Stimulated activated CD4-positive, alpha-beta T cell treated with anti-CD3 and anti-CD28 coated beads, TNF-alpha, amount 100 ng/mL, for 48 hours (primary cell): Measurements from ENCODE around the gene SSC5D.
A peak's percentile ranks its signal among the peaks of the same experiment; 100 is the strongest.
"Not testable (repeated sequence)": the region's sequence is repeated elsewhere in the genome, so short reads cannot be mapped to it uniquely, and the experiment has no call there.

Source experiments
- DNase-seq, 3 donors: peaks; one replicate each; pipeline ENCODE4 v3.0.0-alpha.2; 2020; ENCODE audit warnings: low read depth in 3 of 3

Gene SSC5D

GRCh38 chr19:55487924-55488687 lies at the start of gene SSC5D:
TSS of gene SSC5D (plus strand) at chr19:55488436. CDS start at chr19:55488590, 154 bp downstream.
- no peak for DNase-seq

GRCh38 chr19:55439052-55439451 lies 49.2 kb upstream of the SSC5D start:
- DNase-seq, result no peak

DNA sequence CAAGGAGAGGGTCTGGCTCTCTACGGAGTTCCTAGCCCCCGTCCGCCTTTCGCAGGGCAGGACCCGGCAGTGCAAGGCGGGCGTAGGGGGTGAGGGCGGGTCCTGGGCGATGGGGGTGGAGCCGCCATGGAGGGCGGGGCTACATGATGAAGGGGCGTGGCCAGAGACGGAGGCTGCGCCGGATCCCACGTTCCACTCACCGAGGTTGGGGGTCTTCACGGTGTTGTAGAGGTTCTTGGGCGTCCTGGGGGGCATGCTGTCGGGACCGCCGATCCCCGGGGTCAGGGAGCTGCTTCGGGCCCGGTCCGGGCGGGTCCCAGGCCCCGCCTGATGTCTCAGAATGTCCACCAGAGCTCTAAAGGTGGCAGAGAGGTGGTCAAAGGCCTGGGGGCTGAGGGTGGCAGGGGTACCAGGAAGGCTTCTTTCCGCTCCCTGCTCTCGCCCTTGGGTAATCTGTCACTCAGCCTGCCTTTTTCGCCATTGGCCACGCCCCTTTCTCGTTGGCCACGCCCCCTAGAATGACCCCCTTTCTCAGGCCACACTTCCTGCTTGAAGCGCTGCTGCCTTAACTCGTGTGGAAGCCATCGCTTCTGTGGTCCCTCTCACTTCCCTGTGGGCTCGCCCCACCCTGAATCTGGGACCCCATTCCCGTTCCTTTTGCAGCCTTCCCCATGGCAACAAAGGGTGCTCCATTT lies 47.7 kb upstream of the SSC5D start:
- DNase-seq, result no peak

DNA sequence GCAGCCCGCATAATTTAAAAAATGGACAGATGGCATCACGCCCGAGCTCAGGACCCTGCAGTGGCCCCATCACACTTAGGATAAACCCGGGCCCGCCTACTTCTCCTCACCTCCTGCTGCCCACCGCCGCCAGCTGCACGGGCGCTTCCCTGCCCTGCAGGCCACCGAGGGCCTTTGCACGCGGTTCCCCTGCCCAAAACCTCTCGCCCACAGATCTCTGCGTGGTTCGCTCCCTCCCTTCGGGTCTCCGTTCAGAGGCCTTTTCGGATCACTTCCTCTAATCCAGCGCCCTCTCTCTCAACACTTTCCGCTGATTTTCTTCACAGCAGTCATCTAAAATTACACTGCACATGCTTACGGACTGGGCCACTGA lies 46.9 kb upstream of the SSC5D start:
- no peak for DNase-seq

GRCh38 chr19:55441692-55442321 lies 46.4 kb upstream of the SSC5D start:
- no peak for DNase-seq

GRCh38 chr19:55442372-55442961 lies 45.8 kb upstream of the SSC5D start:
- DNase-seq, result no peak

DNA sequence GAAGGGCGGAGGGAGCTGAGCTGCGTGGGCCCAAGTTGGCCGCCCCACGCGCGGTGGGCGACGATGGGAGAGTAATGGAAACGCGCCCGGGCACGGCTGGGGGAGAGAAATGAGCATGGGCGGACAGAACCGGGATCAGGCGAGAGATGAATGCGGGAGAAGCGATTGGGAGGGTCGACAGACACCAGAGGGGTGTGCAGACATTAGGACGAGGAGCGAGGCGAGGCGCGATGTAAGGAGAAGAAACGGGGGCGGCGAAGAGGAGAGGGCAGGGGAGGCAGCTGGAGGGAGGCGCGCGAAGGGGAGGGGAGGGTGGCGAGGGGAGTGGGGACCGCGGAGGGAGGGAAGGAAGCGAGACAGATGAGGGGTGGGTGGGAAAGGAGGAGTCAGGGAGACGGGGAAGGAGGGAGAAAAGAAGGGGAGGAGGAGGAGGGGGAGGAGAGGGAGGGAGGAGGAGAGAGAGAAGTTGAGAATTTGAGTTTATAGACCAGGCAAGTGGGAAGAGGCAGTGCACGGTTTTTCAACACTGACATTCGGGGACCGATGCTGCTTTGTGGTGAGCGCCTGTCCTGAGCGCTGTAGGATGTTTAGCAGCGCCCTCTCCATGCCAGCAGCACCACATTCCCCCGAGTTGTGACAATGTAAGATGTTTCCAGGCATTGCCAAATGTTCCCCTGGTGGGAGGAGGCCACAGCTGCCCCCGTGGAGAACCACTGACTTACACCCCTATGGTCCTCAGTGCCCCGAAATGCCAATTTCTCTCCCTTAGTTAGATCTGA lies 45.0 kb upstream of the SSC5D start, which contains the start of gene SHISA7:
SHISA7 (minus strand) TSS at position 256 of the 779 bp plus-strand sequence. CDS start 437 bp downstream, outside the sequence.
- no peak for DNase-seq

- DNase-seq, result no peak
Measured at GRCh38 chr19:55443824-55444480, 44.3 kb upstream of the SSC5D start.

- DNase-seq, result no peak
Measured at GRCh38 chr19:55444646-55445045, 43.6 kb upstream of the SSC5D start.

GRCh38 chr19:55446060-55446459 lies 42.2 kb upstream of the SSC5D start:
- DNase-seq, result no peak

DNA sequence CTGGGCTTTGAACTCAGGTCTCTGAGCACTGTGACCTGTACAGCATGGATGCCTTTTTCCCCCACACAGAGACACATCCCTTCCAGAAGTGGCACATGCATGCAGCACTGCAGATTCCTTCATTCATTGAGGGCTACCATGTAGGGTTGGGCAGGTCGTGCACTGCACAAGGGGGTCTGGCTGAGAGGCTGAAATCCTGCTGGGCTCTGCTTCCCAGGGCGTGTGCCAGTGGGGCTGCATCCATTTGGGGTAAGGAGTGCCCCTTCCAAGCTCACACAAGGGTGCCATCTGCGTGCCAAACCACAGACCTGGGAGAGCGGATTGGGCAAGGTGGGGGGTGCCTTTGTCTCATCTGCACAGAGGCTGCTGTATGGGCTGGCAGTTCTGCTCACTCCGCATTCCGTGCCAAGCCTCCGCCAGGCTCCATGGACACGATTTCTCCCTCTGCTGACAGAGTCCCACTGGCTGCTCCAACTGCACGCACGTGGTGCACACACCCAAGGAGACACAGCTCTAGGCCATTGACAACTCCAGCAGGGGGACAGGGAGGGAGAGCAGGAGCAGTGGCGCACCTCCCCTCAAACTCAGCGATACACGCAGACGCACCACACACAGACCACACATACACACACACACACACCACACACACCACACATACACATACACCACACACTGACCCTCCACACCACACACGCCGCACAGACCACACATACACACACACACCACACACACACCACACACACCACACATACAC lies 40.6 kb upstream of the SSC5D start:
- DNase-seq, result no peak

- not testable (repeated sequence) for DNase-seq
Measured at GRCh38 chr19:55448175-55448490, 40.1 kb upstream of the SSC5D start.

GRCh38 chr19:55449469-55449868 lies 38.8 kb upstream of the SSC5D start:
- DNase-seq, result no peak

GRCh38 chr19:55451163-55451964 lies 36.9 kb upstream of the SSC5D start:
- no peak for DNase-seq

DNA sequence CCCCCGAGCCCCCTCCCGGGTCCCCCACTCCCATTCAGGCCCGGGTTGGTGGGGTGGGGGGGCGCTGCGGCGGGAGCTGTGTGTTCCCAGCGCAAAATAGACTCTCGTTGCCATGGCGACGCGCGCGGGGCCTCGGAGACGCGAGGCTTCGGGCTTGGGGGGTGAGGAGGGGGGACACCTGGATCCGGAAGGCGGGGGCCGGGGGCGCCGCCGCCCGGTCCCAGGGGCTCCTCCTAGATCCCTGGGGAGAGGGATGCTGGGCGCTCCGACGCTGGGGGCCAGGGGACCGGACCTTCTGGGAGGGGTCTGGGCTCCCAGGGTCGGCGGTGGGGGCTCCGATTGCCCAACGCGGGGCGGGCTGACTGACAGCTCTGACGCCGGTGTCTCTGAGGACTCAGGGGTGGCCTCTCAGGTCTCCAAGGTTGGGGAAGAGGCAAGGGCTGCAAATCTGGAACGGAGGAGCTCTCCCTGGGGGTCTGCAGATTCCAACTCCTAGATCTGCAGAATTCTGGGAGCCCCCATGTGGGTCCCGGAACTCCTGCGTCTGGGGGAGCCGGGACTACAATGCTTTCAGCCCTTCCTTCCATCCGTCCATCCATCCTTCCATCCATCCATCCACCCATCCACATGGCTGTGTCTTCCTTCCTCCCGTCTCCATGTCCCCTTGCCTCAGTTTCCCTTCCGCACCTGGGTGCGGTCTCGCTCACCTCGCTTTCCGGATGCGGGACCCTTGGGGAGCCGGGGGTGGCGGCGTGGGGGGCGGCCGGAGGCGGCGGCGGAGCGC lies 36.1 kb upstream of the SSC5D start:
- DNase-seq, result no peak

- peak in 1 of 3 donors; percentile 37 for DNase-seq
Measured at GRCh38 chr19:55452749-55453346, 35.4 kb upstream of the SSC5D start.

DNA sequence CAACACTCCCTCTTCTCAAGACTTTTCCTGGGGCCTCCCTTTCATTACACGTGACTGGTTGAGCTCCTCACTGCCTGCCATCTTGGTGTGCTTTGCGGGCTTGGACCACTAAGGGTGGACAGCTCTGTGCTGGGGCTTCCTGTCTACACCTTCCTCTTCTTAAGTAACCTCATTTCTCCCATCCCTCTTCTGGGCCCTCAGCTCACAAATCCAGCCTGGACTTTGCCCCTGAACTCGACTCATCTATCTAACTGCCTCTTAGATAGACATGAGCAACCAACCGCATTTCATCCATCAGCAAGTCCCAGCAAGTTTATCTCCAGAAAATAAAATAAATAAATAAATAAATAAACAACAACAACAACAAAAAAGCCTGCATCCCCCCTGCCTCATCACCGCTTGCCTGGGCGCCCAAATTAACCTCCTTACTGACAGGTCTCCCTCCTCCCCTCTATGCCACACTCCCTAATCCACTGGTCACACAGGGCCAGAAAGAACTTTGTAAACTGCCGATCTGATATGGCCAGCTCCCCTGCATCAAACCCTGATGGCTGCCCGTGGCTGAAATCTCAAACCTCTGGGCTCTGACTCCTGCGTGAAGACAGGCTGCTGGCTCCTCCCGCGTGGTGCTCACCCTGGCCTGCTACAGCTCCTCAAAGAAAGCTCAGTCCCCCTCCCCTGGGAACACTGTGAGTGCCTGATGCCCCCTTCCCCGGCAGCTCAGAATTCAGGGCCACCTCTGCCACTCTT lies 34.5 kb upstream of the SSC5D start:
- no peak for DNase-seq

- no peak for DNase-seq
Measured at GRCh38 chr19:55454787-55455243, 33.4 kb upstream of the SSC5D start.
